HG02870 (cell line): ENCODE measurements around the gene DAPK3.
"Not testable (repeated sequence)": the region's sequence is repeated elsewhere in the genome, so short reads cannot be mapped to it uniquely, and the experiment has no call there.

Experiments
- ATAC-seq: cut with Tn5 transposase; IDR thresholded peaks from one replicate; pipeline ENCODE4 v1.9.1; 2021; ENCODE audit warnings: mild to moderate bottlenecking, moderate library complexity; ENCODE audit not compliant: unreplicated experiment

The DAPK3 gene

GRCh38 chr19:3980353-3981251 is 9.7 kb upstream of the DAPK3 start:
- ATAC-seq: no peak

DNA sequence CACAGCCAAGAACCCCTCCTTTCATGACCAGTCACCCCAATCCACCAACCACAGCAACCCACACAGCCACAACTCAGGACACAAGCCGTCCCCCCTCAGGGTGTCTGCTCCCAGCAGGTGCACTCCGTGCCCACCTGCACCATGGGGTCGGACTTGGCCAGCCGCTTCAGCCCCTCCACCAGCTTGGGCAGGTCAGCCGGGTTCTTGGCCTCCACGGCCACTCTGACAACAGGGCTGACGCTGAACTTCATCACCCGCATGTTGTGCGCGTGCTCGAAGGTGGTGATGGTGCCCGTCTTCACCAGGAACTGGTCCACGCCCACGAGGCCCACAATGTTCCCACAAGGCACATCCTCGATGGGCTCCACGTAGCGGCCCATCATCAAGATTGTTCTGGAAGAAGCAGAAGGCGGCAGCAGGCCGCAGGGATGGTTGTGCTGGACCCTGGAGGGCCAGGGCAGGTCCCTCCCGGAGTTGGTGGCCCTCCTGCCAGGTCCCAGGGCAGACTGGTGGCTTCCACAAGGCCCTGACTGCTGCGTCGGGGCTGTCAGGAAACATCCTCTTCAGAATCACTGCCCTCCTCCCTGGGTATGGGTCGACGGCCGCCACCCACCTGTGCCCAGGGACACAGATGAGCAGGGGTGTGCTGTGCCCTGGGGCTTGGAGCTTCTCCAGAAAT is 8.9 kb upstream of the DAPK3 start:
- no peak for ATAC-seq

DNA sequence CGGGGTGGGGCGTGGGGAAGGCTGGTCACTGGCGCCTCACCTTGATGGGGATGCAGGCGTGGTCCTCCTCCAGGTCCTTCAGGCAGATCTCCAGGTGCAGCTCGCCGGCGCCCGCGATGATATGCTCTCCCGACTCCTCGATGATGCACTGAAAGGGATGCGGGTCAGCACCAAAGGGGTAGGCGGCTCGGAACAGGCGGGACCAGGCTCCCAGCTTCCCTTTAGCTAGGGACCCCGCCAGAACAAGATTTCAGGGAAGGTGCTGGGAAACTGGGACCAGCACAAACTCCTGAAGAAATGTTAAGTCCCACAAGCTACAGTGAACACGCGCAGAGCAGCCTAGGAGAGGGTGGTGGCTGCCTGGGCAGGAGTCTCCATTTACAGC is 8.4 kb upstream of the DAPK3 start:
- no peak for ATAC-seq

DNA sequence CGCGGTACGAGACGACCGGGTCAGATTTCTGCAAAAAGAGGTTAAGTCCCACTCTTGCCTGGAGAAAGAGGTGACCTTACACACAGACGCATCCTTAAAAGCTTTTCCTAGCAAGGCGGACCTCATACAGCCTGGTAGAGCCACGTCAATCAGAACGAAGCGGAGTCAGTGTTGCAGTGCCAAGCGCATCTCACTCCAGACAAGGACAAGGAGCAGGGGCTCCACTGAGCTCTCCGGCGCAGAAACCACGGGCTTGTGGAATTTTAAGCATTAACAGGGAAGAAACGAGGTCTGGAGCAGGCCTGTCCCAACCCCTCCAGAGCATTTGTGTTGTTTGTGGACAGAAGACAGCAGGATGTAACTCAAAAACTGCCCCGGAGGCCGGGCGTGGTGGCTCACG is 7.2 kb upstream of the DAPK3 start:
- no peak for ATAC-seq

DNA sequence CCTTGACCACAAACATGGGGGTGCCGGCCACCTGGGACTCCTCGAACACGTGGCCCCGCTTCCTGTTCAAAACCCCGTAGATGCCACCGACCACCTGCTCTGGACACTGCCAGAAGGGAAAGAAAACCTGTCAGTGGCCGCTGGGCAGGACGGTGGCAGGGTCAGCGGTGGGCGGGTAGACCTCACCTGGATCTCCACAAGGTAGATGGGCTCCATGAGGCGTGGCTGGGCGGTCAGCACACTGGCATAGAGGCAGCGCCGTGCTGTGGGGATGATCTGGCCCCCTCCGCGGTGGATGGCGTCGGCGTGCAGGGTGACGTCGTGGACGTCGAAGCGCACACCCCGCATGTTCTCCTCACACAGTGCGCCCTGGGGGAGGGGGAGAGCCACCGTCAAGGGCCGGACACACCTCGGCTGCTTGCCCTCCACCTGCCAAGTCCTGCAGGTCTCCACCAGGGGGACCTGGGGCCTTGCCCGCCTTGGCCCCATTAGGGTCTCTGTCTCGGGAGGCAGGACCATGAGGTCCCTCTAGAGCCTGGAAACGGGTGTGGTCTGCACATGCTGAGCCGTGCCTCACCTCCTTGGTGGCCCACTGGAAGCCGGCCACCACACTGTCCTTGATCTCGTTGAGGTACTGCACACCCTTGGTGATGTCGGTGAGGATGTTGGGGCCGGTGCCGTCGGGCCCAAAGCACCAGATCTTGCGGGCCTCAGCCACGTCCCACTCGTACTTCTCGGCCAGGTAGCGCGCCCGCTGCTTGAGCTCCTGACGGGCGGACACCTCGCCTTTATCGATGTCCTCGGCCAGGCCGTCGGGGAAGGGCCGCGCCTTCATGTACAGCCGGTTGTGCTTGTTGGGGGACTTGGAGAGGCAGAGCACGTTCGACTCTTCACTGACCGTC is 6.6 kb upstream of the DAPK3 start:
- no peak for ATAC-seq

GRCh38 chr19:3976495-3977241 is 5.8 kb upstream of the DAPK3 start:
- no peak for ATAC-seq

- ATAC-seq: no peak
Measured at GRCh38 chr19:3975637-3976087, 4.8 kb upstream of the DAPK3 start.

DNA sequence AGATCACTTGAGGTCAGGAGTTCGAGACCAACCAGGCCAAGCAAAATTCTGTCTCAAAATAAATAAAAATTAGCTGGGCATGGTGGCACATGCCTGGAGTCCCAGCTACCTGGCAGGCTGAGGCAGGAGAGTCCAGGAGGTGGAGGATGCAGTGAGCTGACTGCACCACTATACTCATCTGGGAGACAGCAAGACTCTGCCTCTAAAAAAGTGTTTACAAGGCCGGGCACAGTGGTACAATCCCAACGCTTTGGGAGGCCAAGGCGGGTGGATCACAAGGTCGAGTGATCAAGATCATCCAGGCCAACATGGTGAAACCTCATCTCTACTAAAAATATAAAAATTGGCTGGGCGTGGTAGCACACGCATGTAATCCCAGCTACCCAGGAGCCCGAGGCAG is 4.2 kb upstream of the DAPK3 start:
- no peak for ATAC-seq

GRCh38 chr19:3970313-3970807 is 539 bp downstream of the DAPK3 start:
- no peak for ATAC-seq

GRCh38 chr19:3969435-3970312 is 1.2 kb downstream of the DAPK3 start:
- no peak for ATAC-seq

GRCh38 chr19:3968556-3969434 is 2.1 kb downstream of the DAPK3 start:
- ATAC-seq: no peak

DNA sequence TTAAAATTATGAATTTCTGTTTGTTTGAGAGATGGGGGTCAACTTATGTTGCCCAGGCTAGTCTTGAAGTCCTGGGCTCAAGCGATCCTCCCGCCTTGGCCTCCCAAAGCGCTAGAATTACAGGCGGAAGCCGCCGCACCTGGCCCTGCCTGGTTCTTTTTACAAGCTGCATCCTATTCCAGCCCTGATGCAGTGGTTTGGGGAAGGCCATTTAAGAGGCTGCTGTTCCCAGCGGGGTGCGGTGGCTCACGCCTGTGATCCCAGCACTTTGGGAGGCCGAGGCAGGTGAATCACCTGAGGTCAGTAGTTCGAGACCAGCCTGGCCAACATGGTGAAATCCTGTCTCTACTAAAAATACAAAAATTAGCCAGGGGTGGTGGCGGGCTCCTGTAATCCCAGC is 2.9 kb downstream of the DAPK3 start:
- not testable (repeated sequence) for ATAC-seq

- ATAC-seq: no peak
Measured at GRCh38 chr19:3966051-3967017, 4.6 kb downstream of the DAPK3 start.

DNA sequence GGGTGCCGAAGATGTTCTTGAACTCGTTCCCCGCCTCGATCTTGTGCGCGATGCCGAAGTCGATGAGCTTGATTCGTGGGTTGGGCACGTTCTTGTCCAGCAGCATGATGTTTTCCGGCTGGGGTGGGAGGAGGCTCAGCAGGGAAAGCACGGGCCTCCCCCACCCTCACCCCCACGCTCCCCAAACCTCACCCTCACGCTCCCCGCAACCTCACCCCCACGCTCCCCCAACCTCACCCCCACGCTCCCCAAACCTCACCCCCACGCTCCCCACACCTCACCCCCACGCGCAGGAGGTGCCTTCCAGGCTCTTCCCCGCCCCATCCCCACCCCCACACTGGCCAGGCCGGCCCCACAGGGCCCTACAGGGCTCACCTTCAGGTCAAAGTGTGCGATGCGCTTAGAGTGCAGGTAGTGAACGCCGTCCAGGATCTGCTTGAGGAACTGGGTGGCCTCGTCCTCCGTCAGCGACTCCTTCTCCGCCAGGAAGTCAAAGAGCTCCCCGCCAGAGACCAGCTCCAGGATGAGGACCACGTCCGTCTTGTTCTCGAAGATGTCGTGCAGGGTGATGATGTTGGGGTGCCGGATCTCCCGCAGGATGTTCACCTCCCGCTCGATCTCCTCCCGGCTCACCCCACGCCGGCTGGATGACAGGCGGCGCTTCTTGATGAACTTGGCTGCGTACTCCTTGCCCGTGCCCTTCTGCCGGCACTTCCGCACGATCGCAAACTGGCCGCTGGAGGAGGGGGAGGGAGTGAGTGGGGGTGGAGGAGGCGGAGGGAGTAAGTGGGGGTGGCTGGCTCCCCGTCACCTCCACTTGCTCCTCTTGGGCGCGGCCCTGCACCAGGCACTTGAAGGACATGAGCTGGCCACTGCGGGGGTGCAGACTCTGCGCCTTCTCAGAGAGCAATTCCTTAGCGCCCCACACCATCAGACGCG is 6.4 kb downstream of the DAPK3 start:
- ATAC-seq: no peak

DNA sequence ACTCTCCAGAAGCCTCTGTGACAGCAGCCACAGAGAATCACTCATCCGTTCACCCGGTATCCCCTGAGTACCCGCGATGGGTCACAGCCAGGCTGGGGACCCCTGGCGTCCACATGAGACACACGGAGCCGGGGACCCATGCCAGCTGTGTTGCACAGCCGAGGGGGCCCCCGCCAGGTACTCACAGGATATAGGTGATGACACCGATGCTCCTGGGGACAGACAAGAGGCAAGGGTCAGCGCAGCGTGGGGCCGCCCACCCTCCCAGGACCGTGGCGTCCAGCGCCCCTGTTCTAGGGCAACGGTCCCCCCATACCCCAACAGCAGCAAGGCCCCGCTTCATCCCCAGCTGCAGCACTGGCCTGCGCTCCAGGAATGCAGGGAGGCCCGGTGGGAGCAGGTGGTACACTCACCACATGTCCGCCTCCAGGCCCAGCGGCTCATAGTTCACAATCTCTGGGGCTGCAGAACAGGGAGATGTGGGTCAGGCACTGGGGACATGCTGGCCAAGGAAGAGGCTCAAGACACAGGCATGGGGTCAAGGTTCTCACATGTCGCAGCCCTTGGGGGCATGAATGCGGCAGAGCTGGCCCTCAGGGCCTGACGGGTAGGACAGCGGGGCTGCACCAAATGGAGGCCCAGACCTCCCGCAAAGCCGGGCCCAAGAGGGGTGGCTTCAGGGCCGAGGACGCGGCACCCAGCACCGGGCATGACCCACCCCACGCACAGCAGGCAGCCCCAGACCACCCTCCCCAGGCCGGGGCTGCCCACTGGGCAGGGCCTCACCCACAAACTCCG is 7.2 kb downstream of the DAPK3 start:
- no peak for ATAC-seq
